Vagina (tissue), 2 donors: Measurements from ENCODE around the gene ZNF423. TPM values are rescaled to one million over a fixed set of nuclear protein-coding genes. Genes with fewer than 3 reads are reported as not detected.

Experiments
- DNase-seq, 2 donors: peaks; one replicate each; pipeline ENCODE4 v3.0.0-alpha.2; 2017; ENCODE audit errors: extremely low spot score in 2 of 2
- H3K27ac ChIP-seq: fragments of 200-600 bp; sonication (generic); one replicate; pipeline ENCODE4 v1.5.1; 2019
- H3K27me3 ChIP-seq: fragments of 200-600 bp; sonication (generic); one replicate; pipeline ENCODE4 v1.5.1; 2019
- H3K36me3 ChIP-seq, 2 donors: fragments of 200-600 bp; sonication (generic); one replicate each; pipeline ENCODE4 v1.5.1; 2017 to 2019
- H3K4me1 ChIP-seq: fragments of 200-600 bp; sonication (generic); one replicate; pipeline ENCODE4 v1.5.1; 2019
- H3K4me3 ChIP-seq, 2 donors: fragments of 200-600 bp; sonication (generic); 1 replicate in 1 of 2; 2 replicates in 1 of 2; pipeline ENCODE4 v1.5.1; 2016 to 2019
- H3K9me3 ChIP-seq: fragments of 200-600 bp; sonication (generic); one replicate; pipeline ENCODE4 v1.5.1; 2019
- POLR2A ChIP-seq, 2 donors: fragments of 450-650 bp; IDR thresholded peaks; one replicate each; pipeline ENCODE4 v1.6.1; 2017; ENCODE audit warnings: antibody characterized with exemption in 2 of 2, mild to moderate bottlenecking in 2 of 2, moderate library complexity in 2 of 2
- POLR2AphosphoS5 ChIP-seq, 2 donors: sonication (generic); formaldehyde crosslinking; IDR thresholded peaks; one replicate each; pipeline ENCODE4 v1.9.0; 2017; ENCODE audit warnings: antibody characterized with exemption in 2 of 2, mild to moderate bottlenecking in 2 of 2, low read depth in 1 of 2; ENCODE audit not compliant: insufficient read depth in 1 of 2
- intact Hi-C: fragments of 100-400 bp; cut with DNase I; formaldehyde crosslinking; loops from one replicate; pipeline ENCODE4 v1.15.1; 2023
- total RNA-seq: library from RNA; depleted of rRNA; stranded (reverse); fragments of >200 nt; gene quantifications from one replicate; pipeline ENCODE4 v1.2.3, GENCODE V29; 2016
- TF ChIP-seq, protein P1 (sequence below), 3 experiments: fragments of 450-650 bp in 2 of 3; fragments of 200-600 bp in 1 of 3; sonication (generic) in 1 of 3; IDR thresholded peaks; one replicate each; pipeline ENCODE4 v1.5.1; 2017 to 2019; ENCODE audit warnings: antibody characterized with exemption in 3 of 3, mild to moderate bottlenecking in 2 of 3, moderate library complexity in 2 of 3

The ZNF423 gene
- total RNA-seq, 1 donor from 2014 or later: 10.3 TPM

DNA sequence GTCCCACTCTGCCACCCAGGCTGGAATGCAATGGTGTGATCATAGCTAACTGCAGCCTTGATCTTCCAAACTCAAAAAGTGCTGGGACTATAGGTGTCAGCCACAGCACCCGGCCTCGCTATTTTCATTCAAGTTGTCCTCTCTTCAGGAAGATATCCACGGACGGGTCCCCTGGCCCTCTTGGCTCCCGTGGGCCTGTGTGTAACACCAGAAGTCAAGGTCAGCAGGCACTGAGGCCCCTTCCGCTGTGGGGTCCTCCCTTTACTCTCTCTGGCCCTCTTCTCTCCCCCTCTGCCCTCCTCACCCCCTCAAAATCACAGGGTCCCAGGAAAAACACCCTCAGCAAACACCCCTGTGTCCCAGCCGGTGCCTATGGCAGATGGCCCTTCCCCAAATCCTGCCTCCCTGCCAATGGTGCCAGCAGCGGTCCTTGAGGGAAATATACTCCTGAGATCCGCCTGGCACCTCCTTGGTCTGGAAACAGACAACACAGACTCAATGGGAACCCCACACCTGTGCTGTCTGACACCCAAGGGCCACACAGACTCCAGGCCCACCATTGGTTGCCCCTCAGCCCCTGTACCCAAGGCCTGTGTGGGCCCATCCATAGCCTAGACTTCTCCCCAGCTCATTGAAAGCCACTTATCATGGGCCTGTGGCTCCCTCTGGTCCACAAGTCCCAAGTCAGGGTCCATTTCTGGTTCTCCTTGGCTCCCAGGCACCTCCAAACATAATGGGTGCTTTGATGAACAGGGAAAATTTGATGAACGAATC, 221.5 kb downstream of the ZNF423 start:
- H3K9me3 ChIP-seq: no peaks in the 10 kb centered on the region
- TF ChIP-seq, protein P1, sequence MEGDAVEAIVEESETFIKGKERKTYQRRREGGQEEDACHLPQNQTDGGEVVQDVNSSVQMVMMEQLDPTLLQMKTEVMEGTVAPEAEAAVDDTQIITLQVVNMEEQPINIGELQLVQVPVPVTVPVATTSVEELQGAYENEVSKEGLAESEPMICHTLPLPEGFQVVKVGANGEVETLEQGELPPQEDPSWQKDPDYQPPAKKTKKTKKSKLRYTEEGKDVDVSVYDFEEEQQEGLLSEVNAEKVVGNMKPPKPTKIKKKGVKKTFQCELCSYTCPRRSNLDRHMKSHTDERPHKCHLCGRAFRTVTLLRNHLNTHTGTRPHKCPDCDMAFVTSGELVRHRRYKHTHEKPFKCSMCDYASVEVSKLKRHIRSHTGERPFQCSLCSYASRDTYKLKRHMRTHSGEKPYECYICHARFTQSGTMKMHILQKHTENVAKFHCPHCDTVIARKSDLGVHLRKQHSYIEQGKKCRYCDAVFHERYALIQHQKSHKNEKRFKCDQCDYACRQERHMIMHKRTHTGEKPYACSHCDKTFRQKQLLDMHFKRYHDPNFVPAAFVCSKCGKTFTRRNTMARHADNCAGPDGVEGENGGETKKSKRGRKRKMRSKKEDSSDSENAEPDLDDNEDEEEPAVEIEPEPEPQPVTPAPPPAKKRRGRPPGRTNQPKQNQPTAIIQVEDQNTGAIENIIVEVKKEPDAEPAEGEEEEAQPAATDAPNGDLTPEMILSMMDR (IDR thresholded peaks at IDR 0.05): no peak
- TF ChIP-seq POLR2A (IDR thresholded peaks at IDR 0.05): no peak
- TF ChIP-seq POLR2AphosphoS5 (IDR thresholded peaks at IDR 0.05; ENCODE audit: insufficient read depth in 1 of 2, low read depth in 1 of 2): no peak
- peak; percentile 69 to 82 for DNase-seq
- peaks cover 23% of the 10 kb centered on the region for H3K4me1 ChIP-seq
- intact Hi-C loops: no loop called here
- H3K36me3 ChIP-seq: peaks cover 0 to 10% of the 10 kb centered on the region in 2 donors
- no peak overlapping the region for H3K4me3 ChIP-seq
- H3K27me3 ChIP-seq: no peaks in the 10 kb centered on the region
- H3K27ac ChIP-seq: no peak overlapping the region

DNA sequence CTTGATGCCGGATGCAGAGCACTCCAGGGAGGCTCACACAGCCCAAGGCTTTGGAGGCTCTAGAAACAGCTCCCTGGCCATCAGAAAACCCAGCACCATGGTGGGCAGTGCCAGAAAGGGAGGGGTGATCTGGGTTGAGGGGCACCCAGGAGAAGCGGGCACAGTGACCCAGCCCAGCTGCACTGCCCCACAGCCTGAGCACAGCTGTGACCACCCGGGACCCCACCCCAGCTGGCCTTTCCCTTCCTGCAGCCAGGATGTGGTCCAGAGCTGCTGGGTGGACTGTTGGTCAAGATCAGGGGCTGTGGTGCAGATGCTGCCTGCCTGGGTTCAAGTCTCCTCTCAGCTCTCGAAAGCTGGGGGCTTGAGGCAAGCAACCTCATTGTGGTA, 223.1 kb downstream of the ZNF423 start:
- TF ChIP-seq, protein P1 (IDR thresholded peaks at IDR 0.05): no peak
- TF ChIP-seq POLR2AphosphoS5 (IDR thresholded peaks at IDR 0.05; ENCODE audit: insufficient read depth in 1 of 2, low read depth in 1 of 2): no peak
- TF ChIP-seq POLR2A (IDR thresholded peaks at IDR 0.05): no peak
- peak in 1 of 2 donors; percentile 65 for DNase-seq
- H3K9me3 ChIP-seq: no peaks in the 10 kb centered on the region
- no peak overlapping the region for H3K27ac ChIP-seq
- no peak overlapping the region for H3K4me3 ChIP-seq
- intact Hi-C loops: no loop called here
- peaks cover 12% of the 10 kb centered on the region for H3K4me1 ChIP-seq
- no peaks in the 10 kb centered on the region for H3K27me3 ChIP-seq
- peaks cover 0 to 4% of the 10 kb centered on the region in 2 donors for H3K36me3 ChIP-seq

DNA sequence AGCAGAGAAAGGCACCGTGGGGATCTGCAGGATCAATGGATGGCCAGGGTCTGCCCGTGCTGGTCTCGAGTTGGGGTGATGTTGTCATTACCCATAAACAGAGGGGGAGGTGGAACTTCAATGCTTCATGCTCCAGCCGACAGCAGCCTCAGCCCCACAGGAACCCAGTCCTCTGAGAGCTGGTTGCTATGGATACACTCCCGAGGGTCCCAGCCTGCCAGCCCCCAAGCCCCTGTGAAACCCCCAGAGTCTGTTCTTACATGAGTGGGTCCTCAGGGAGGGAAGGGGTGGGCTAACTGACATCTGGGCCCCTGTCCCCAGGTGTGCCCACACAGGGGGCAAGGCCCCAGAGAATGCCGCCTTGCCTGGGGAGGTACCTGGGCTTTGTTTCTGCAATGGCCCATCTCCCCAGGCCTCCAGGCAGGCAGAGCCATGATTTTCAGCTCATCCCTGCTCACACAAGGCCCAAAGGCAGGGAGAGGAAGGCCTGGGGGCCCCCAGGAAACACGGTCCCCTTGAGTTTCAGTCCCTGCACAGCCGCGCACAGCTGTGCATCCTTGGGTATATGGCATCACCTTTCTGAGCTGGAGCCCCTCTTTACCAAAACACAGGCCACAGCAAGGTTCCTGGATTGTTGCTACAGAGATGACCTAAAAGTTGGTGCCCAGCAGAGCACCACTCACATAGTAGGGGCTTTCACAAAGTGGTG, 223.7 kb downstream of the ZNF423 start:
- no peaks in the 10 kb centered on the region for H3K36me3 ChIP-seq
- H3K4me3 ChIP-seq: no peak overlapping the region
- H3K9me3 ChIP-seq: no peaks in the 10 kb centered on the region
- DNase-seq: peak in 1 of 2 donors; percentile 67
- peaks cover 12% of the 10 kb centered on the region for H3K4me1 ChIP-seq
- H3K27me3 ChIP-seq: no peaks in the 10 kb centered on the region
- TF ChIP-seq POLR2A (IDR thresholded peaks at IDR 0.05) (no peak), POLR2AphosphoS5 (IDR thresholded peaks at IDR 0.05; ENCODE audit: insufficient read depth in 1 of 2, low read depth in 1 of 2) (no peak)
- TF ChIP-seq, protein P1 (IDR thresholded peaks at IDR 0.05): no peak
- H3K27ac ChIP-seq: no peak overlapping the region
- intact Hi-C loops: no loop called here

DNA sequence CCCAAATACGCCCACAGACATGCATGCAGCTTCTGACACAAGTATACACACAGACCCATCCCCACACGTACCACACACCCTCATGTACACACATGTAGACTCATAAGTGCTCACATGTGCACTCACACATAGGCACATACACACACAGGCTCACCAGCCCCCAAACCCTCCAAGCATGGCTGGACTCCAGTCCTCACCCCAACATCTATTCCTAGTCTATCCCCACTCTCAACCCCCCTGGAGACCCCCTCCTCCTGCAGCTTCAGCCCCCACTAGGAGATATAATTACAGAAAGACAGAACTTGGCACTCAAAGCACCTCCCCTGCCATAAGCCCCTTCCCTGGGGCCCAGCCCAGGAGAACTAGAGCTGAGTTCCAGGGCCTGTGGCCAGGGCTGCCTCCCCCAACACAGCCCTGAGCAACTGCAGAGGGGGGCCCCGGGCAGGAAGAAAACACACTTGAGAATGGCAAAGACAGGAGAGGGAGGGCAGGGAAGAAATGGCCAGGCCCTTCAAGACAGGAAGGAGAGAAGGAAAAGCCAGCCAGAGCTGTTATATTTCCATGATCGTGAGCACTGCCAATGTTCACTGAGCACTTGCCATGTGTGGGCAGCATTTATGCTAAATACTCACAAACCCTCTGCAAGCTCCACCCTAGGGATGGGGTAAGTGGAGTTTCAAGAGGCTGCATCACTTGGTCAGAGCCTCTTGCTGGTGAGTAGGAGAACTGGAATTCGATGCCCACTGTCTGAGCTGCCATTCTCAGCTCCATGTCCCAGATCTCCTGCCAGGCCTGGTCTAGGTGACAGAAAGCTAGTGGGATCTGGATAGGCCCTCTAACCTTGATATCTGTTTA, 224.5 kb downstream of the ZNF423 start:
- Histone ChIP-seq H3K36me3 (no peaks in the 10 kb centered on the region), H3K9me3 (no peaks in the 10 kb centered on the region), H3K27me3 (no peaks in the 10 kb centered on the region), H3K4me1 (peaks cover 12% of the 10 kb centered on the region), H3K4me3 (no peak overlapping the region), H3K27ac (no peak overlapping the region)
- intact Hi-C loops: no loop called here
- TF ChIP-seq POLR2A (IDR thresholded peaks at IDR 0.05) (no peak), POLR2AphosphoS5 (IDR thresholded peaks at IDR 0.05; ENCODE audit: insufficient read depth in 1 of 2, low read depth in 1 of 2) (no peak)
- TF ChIP-seq, protein P1 (IDR thresholded peaks at IDR 0.05): no peak
- DNase-seq: peak; percentile 55 to 81
